Activated CD4-positive, alpha-beta T cell treated with anti-CD3 and anti-CD28 coated beads for 36 hours (primary cell): ENCODE data around the gene GRK6. TPM values are rescaled to one million over a fixed set of nuclear protein-coding genes. Genes with fewer than 3 reads are reported as not detected.
"Not testable (repeated sequence)": the region's sequence is repeated elsewhere in the genome, so short reads cannot be mapped to it uniquely, and the experiment has no call there.

Experiments
- ATAC-seq: fragments of 200-7000 bp; cut with Tn5 transposase; one replicate; pipeline ENCODE4 v1.10.0; 2021; ENCODE audit warnings: mild to moderate bottlenecking, moderate library complexity
- CTCF ChIA-PET: fragments of 350-600 bp; sonication (Branson Sonifier 250); formaldehyde crosslinking; loops from one replicate; lab custom pipeline; 2021; ENCODE audit warnings: antibody characterized with exemption; lab: Charles Lee
- POLR2A ChIA-PET: fragments of 350-600 bp; sonication (Branson Sonifier 250); formaldehyde crosslinking; loops from one replicate; lab custom pipeline; 2021; ENCODE audit warnings: antibody characterized with exemption, inconsistent platforms; lab: Charles Lee
- DNase-seq: peaks from one replicate; pipeline ENCODE4 v3.0.0-alpha.2; 2020
- H3K27ac Mint-ChIP-seq: one replicate; pipeline ENCODE4 v1.8.0; 2021; ENCODE audit warnings: mixed read lengths
- H3K27me3 Mint-ChIP-seq: one replicate; pipeline ENCODE4 v1.8.0; 2021; ENCODE audit warnings: mixed read lengths
- H3K36me3 Mint-ChIP-seq: one replicate; pipeline ENCODE4 v1.8.0; 2021; ENCODE audit warnings: low read depth, mixed read lengths
- H3K4me1 Mint-ChIP-seq: one replicate; pipeline ENCODE4 v1.8.0; 2021; ENCODE audit warnings: mixed read lengths
- H3K4me3 Mint-ChIP-seq: one replicate; pipeline ENCODE4 v1.8.0; 2021; ENCODE audit warnings: mild to moderate bottlenecking, moderate library complexity, mixed read lengths
- H3K9me3 Mint-ChIP-seq: one replicate; pipeline ENCODE4 v1.8.0; 2021; ENCODE audit warnings: low read depth, mixed read lengths
- intact Hi-C, 2 experiments: fragments of 100-400 bp; cut with DNase I in 1 of 2; cut with micrococcal nuclease in 1 of 2; formaldehyde crosslinking; loops; one replicate each; pipeline versions ENCODE4 v1.14.2 to v1.15.1; 2022 to 2024; cut with DNase I, micrococcal nuclease
- total RNA-seq, 2 experiments: library from RNA; stranded (reverse); gene quantifications; one replicate each; pipeline ENCODE4 v1.2.3, GENCODE V29; 2021

Gene GRK6
- total RNA-seq, 2 experiments from 2014 or later: 110 to 141 TPM

DNA sequence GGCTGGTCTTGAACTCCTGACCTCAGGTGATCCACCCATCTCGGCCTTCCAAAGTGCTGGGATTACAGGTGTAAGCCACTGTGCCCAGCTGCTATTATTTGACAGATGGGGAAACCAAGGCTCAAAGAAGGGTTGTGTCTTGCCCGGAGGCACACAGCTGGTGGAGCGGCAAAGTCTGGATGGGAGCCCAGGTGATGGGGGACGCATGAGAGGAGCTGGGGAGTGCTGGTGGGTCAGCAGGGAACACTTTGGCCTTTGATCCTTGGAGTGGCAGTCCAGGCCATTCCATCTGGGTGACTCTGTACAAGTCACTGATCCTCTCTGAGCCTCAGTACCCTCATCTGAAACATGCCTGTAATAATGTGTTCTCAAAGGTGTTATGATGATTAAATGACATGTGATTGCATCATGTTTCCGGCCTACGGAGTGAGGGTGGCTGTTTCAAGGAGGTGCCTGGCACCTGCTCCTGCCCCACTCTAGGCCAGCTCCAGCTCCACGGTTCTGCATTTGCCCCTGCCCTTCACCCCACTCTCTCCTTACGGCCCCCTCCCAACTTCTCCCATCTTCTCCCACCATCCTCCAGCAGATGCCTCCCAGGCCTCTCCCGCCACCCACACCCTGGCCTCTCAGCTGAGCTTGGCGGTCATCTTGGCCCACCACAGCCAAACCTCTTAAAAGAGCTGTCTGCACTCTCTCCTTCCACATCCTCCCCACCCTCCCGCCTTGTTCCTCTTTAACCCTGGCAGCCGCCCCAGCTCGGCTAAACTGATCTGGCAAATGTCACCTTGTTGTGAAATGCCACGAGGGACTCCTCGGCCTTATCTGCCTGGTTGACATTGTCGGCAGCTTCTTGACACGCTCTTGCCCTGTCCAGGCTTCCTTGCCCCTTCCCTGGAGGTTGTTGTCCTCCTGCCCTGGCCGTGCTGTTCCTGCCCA lies 52.5 kb downstream of the GRK6 start:
- H3K4me1 Mint-ChIP-seq: peaks cover 44% of the 10 kb centered on the region
- H3K9me3 Mint-ChIP-seq: no peaks in the 10 kb centered on the region
- H3K4me3 Mint-ChIP-seq: no peak overlapping the region
- intact Hi-C loops: no loop called here
- ChIA-PET CTCF (interaction anchor here (0.6 to 1.9 kb wide), 12 partner anchors 11 to 88 kb away, joined by 3 to 9 read pairs (median 4); partner anchors contain the start of gene PDLIM7), POLR2A (interaction anchor here (1.3 kb wide), 1 partner anchor 52 kb away, joined by 3 read pairs; no protein-coding TSS in a partner anchor)
- ATAC-seq: peak; percentile 87
- H3K27me3 Mint-ChIP-seq: peaks cover 1% of the 10 kb centered on the region
- DNase-seq: peak; percentile 73
- H3K36me3 Mint-ChIP-seq: peaks cover 6% of the 10 kb centered on the region
- peak overlapping the region; percentile 98 for H3K27ac Mint-ChIP-seq

DNA sequence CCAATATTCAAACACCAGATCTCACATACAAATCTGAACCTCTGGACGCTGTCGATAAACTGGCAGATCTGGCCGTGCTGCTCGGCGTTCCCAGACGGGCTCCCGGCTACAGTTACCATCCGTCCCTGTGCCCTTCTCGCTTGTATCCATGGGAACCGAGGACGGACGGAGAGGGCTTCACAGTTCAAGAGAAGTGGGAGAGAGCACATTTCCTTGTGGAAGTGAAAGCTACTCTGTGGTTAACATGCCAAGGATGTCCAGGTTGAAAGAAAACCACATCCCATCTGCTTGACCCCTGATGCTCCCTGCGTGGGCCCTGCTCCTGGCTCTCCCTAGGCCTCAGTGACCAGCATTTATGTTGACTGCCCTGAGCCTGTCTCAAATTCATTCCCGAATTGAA lies 53.3 kb downstream of the GRK6 start:
- Mint-ChIP-seq H3K27ac (peak overlapping the region; percentile 98), H3K4me3 (no peak overlapping the region), H3K4me1 (peaks cover 41% of the 10 kb centered on the region), H3K36me3 (peaks cover 8% of the 10 kb centered on the region), H3K9me3 (no peaks in the 10 kb centered on the region), H3K27me3 (no peaks in the 10 kb centered on the region)
- intact Hi-C loops: no loop called here
- no peak for ATAC-seq
- no peak for DNase-seq
- CTCF ChIA-PET: interaction anchor here (0.6 to 1.9 kb wide), 6 partner anchors 14 to 155 kb away, joined by 3 to 9 read pairs (median 4); no protein-coding TSS in a partner anchor
- POLR2A ChIA-PET: interaction anchor here (0.8 to 1.3 kb wide), 2 partner anchors 53 to 167 kb away, joined by 3 to 7 read pairs; no protein-coding TSS in a partner anchor

DNA sequence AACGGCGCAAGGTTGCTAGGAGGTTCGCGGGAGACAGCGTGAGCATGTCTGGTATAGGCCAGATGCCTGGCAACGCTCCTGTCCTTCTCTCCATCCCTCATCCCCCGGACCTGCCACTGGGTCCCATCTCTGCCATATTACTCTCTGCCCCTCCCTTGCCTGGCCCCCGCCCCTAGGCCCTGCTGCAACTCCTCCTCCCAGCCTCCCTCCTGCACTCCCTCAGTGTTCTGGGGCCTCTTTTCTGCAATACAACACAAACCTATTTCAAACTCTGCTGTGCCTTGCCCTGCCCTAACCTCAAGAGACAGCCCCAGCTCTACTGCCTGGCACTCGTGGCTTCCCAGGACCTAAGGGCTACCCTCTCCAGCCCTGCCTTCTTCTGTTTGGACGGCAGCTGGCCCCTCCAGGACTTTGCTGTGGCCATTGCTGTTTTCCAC lies 55.9 kb downstream of the GRK6 start:
- Mint-ChIP-seq H3K27ac (no peak overlapping the region), H3K4me1 (peaks cover 26% of the 10 kb centered on the region), H3K9me3 (no peaks in the 10 kb centered on the region), H3K27me3 (no peaks in the 10 kb centered on the region), H3K36me3 (peaks cover 12% of the 10 kb centered on the region), H3K4me3 (no peak overlapping the region)
- intact Hi-C loops: no loop called here
- ChIA-PET CTCF (no interaction called here), POLR2A (no interaction called here)
- DNase-seq: no peak
- no peak for ATAC-seq

DNA sequence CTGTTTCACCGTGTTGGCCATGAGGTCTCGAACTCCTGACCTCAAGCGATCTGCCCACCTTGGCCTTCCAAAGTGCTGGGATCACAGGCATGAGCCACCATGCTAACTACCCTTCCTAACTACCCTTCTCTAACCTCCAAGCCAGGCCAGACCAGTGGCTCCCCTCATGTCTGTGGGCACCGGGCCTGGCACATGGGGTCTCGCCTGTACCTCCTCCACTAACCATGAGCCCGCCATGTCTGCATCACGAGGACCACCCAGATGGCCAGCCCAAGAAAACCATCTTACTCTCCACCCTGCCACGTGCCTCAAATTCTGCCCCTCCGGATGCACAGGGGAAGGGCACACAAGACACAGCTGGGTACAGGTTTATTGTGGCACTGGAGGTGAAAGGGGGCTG lies 56.6 kb downstream of the GRK6 start:
- H3K4me1 Mint-ChIP-seq: peaks cover 20% of the 10 kb centered on the region
- no peak for ATAC-seq
- CTCF ChIA-PET: no interaction called here

DNA sequence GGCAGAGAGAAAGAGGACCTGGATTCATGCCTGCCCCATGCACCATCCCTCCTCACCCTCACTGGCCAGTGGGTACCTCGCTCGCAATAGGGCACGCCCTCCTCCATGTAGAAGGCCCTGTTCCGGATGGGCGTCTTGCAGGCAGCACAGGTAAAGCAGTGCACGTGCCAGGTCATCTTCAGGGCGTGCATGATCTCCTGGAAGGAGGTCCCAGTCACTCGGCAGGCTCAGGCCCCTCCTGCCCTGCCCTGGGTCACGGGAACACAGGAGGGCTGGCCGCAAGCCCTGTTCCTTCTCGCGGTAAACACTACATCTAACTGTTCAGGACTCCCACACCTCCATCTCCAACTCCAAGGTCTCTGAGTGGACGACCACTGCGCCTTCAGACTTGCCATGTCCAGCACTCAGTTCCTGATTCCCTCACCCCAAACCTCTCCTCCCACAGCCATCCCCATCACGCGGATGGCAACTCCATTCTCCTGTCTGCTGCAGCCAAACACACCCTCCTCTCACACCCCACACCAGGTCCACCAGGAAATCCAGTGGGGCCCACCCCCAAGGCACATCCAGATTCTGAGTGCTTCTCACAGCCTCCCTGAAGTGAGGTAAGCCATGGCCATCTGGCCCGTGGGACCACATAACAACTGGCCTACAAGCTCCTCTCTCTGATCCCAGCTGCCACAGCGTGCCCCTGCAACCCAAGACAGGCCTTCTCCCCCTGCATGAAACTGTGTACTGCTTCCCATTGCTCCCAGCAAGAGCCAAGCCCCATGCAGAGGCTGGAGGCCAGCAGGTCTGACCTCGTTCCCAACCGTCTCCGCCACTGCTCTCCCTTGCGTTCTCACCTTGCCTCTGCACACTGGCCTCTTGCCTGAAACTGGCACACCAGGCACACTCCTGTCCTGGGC lies 57.8 kb downstream of the GRK6 start:
- Mint-ChIP-seq H3K9me3 (no peaks in the 10 kb centered on the region), H3K27ac (no peak overlapping the region), H3K36me3 (peaks cover 15% of the 10 kb centered on the region), H3K4me1 (peaks cover 8% of the 10 kb centered on the region), H3K4me3 (no peak overlapping the region), H3K27me3 (no peaks in the 10 kb centered on the region)
- DNase-seq (no peak), ATAC-seq (no peak)
- intact Hi-C loops: no loop called here
- POLR2A ChIA-PET: no interaction called here
- CTCF ChIA-PET: no interaction called here

More for the DNA sequence above, 56.6 kb downstream of the GRK6 start:
- Mint-ChIP-seq H3K27me3 (no peaks in the 10 kb centered on the region), H3K27ac (no peak overlapping the region), H3K9me3 (no peaks in the 10 kb centered on the region), H3K4me3 (no peak overlapping the region), H3K36me3 (peaks cover 16% of the 10 kb centered on the region)
- intact Hi-C loops: no loop called here
- POLR2A ChIA-PET: no interaction called here
- DNase-seq: no peak

DNA sequence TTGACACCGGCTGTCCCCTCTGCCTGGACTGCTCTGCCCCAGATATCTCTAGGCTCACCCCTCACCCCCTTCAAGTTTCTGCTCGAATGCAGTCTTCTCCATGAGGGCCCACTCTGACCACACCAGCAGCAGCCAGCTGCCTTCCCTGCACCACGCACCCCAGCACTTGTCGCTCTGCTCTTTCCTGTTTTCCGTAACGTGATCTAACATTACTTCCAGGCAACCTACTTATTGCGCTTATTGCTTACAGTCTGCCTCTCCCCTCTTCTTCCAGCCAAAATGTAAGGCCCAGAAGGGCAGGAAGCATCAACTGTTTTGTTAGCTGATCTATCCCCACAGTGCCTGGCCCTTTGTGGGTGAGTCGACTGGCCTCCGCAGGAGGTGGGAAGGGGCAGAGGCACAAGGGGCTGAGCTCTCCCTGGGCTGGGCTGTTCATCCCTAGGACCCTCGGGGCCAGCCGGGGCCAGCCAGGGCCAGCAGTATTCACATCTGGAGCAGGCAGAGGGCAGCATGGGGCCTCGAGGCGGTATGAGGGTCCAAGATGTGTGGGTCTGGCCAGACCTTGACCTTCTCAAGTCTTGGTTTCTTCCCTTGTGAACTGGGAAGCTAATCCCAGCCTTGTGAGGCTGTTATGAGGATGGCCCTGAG lies 58.5 kb downstream of the GRK6 start:
- no peaks in the 10 kb centered on the region for H3K9me3 Mint-ChIP-seq
- POLR2A ChIA-PET: no interaction called here

DNA sequence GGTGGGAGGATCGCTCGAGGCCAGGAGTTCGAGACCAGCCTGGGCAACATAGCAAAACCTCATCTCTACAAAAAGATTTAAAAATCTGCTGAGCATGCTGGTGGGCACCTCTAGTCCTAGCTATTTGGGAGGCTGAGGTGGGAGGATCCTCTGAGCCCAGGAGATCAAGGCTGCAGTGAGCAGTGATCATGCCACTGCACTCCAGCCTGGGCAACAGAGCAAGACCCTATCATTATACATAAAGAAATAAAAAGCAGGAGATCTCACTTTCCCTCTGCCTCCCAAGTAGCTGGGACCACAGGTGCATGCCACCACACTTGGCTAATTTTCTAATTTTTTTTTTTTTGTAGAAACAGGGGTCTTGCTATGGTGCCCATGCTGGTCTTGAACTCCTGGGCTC lies 59.3 kb downstream of the GRK6 start:
- POLR2A ChIA-PET, DNase-seq, H3K9me3 Mint-ChIP-seq, H3K4me1 Mint-ChIP-seq, ATAC-seq, H3K4me3 Mint-ChIP-seq, H3K27me3 Mint-ChIP-seq, H3K27ac Mint-ChIP-seq, intact Hi-C loops, CTCF ChIA-PET: not testable (repeated sequence)
- peaks cover 15% of the 10 kb centered on the region for H3K36me3 Mint-ChIP-seq

More for the DNA sequence above, 58.5 kb downstream of the GRK6 start:
- peaks cover 15% of the 10 kb centered on the region for H3K36me3 Mint-ChIP-seq
- intact Hi-C loops: no loop called here
- H3K4me1 Mint-ChIP-seq: peaks cover 2% of the 10 kb centered on the region
- H3K27ac Mint-ChIP-seq: no peak overlapping the region
- no peaks in the 10 kb centered on the region for H3K27me3 Mint-ChIP-seq
- DNase-seq (no peak), ATAC-seq (no peak)
- CTCF ChIA-PET: no interaction called here
- H3K4me3 Mint-ChIP-seq: no peak overlapping the region

DNA sequence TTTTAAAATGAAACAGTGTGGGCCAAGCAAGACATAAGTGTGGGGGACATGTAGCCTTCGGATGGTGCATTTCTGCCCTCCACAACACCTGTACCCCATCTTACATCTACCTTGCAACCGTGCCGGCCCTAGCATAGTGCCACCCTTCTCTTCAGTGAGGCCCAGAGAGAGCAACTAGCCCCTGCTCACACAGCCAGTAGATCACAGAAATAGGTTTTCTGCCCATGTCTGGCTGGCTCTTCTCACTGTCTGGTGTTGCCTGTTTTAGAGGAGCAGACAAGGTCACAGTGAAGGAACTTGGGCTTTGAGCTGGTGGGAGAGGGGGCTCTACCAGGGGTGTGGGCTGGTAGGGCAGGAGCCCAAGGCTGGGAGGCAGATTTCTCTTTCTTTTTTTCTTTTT lies 59.8 kb downstream of the GRK6 start:
- ChIA-PET CTCF (no interaction called here), POLR2A (no interaction called here)
- Mint-ChIP-seq H3K4me3 (no peak overlapping the region), H3K36me3 (peaks cover 18% of the 10 kb centered on the region), H3K9me3 (no peaks in the 10 kb centered on the region), H3K27me3 (no peaks in the 10 kb centered on the region), H3K27ac (no peak overlapping the region), H3K4me1 (no peaks in the 10 kb centered on the region)
- DNase-seq: no peak
- intact Hi-C loops: no loop called here
- ATAC-seq: no peak

DNA sequence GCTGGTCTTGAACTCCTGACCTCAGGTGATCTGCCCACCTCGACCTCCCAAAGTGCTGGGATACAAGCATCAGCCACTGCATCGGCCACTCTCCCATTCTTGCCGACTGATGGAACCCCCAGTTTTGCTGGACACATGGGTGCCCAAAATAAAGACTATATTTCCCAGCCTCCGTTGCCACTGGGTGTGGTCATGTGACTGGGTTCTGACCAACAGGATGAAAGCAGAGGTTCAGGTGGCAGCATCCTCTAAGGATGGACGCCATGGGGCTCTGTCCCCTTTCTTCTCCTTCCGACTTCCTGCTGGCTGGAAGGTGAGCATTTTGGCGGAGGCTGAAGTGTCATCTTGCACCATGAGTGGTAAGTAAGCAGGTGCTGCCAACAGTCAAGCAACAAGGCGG lies 60.7 kb downstream of the GRK6 start:
- no peak for ATAC-seq
- ChIA-PET CTCF (interaction anchor here (0.7 to 0.9 kb wide), 2 partner anchors 104 to 110 kb away, joined by 3 read pairs; no protein-coding TSS in a partner anchor), POLR2A (no interaction called here)
- Mint-ChIP-seq H3K9me3 (no peaks in the 10 kb centered on the region), H3K27me3 (no peaks in the 10 kb centered on the region), H3K4me1 (no peaks in the 10 kb centered on the region), H3K36me3 (peaks cover 20% of the 10 kb centered on the region), H3K4me3 (no peak overlapping the region), H3K27ac (no peak overlapping the region)
- no peak for DNase-seq
- intact Hi-C loops: no loop called here

DNA sequence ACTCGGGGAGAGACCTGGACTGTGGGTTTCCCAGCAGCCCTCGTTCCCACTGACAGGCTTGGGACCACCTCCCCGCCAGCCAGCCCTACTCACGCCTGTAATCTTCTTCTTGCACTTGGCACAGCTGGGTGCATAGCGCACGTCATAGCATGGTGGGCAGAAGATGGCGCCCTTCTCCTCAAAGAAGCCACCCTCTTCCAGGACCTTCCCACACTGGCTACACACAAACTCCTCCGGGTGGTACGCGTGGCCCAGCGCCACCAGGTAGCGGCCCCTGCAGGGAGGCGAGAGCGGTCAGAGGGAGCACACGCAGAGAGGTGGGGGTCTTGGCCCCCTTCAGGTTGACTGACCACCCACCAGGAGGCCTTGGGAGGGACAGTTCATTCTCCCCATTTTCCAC lies 61.5 kb downstream of the GRK6 start:
- POLR2A ChIA-PET: no interaction called here
- DNase-seq (no peak), ATAC-seq (no peak)
- intact Hi-C loops: no loop called here
- no peak overlapping the region for H3K4me3 Mint-ChIP-seq
- CTCF ChIA-PET: interaction anchor here (0.9 to 1.3 kb wide), 3 partner anchors 13 to 111 kb away, joined by 3 to 6 read pairs (median 3); no protein-coding TSS in a partner anchor
- H3K27ac Mint-ChIP-seq: no peak overlapping the region
- no peaks in the 10 kb centered on the region for H3K27me3 Mint-ChIP-seq
- H3K4me1 Mint-ChIP-seq: no peaks in the 10 kb centered on the region
- peaks cover 24% of the 10 kb centered on the region for H3K36me3 Mint-ChIP-seq
- H3K9me3 Mint-ChIP-seq: no peaks in the 10 kb centered on the region
